ENCODE results near the gene ZNF385B.

The ZNF385B gene

GRCh38 chr2:179712825-179713224 is 148.6 kb downstream of the ZNF385B start:
- no peak overlapping the region for H3K4me3 ChIP-seq (replicated peaks; ENCODE audit: low read depth, low read length)
- no peak for TF ChIP-seq CTCF (IDR thresholded peaks at IDR 0.05; ENCODE audit: low read length, missing control alignments)
- DNase-seq (ENCODE audit: low read depth), result no peak

- no peak for TF ChIP-seq CTCF (IDR thresholded peaks at IDR 0.05; ENCODE audit: low read length, missing control alignments)
- no peak overlapping the region for H3K4me3 ChIP-seq (replicated peaks; ENCODE audit: low read depth, low read length)
- no peak for DNase-seq (ENCODE audit: low read depth)
Measured at GRCh38 chr2:179711375-179711774, 150.0 kb downstream of the ZNF385B start.

GRCh38 chr2:179703702-179704101 is 157.7 kb downstream of the ZNF385B start:
- DNase-seq (ENCODE audit: low read depth), result no peak
- no peak for TF ChIP-seq CTCF (IDR thresholded peaks at IDR 0.05; ENCODE audit: low read length, missing control alignments)
- no peak overlapping the region for H3K4me3 ChIP-seq (replicated peaks; ENCODE audit: low read depth, low read length)

- H3K4me3 ChIP-seq (replicated peaks; ENCODE audit: low read depth, low read length), result no peak overlapping the region
- no peak for TF ChIP-seq CTCF (IDR thresholded peaks at IDR 0.05; ENCODE audit: low read length, missing control alignments)
- DNase-seq (ENCODE audit: low read depth), result no peak
Measured at GRCh38 chr2:179702912-179703311, 158.5 kb downstream of the ZNF385B start.

- no peak for TF ChIP-seq CTCF (IDR thresholded peaks at IDR 0.05; ENCODE audit: low read length, missing control alignments)
- no peak overlapping the region for H3K4me3 ChIP-seq (replicated peaks; ENCODE audit: low read depth, low read length)
- no peak for DNase-seq (ENCODE audit: low read depth)
Measured at GRCh38 chr2:179701524-179702110, 159.8 kb downstream of the ZNF385B start.

- no peak for DNase-seq (ENCODE audit: low read depth)
- TF ChIP-seq CTCF (IDR thresholded peaks at IDR 0.05; ENCODE audit: low read length, missing control alignments), result no peak
- no peak overlapping the region for H3K4me3 ChIP-seq (replicated peaks; ENCODE audit: low read depth, low read length)
Measured at GRCh38 chr2:179695486-179695885, 165.9 kb downstream of the ZNF385B start.

GRCh38 chr2:179694963-179695362 is 166.4 kb downstream of the ZNF385B start:
- no peak for TF ChIP-seq CTCF (IDR thresholded peaks at IDR 0.05; ENCODE audit: low read length, missing control alignments)
- no peak overlapping the region for H3K4me3 ChIP-seq (replicated peaks; ENCODE audit: low read depth, low read length)
- DNase-seq (ENCODE audit: low read depth), result no peak

All from fibroblast of pulmonary artery (primary cell).